Stimulated activated CD4-positive, alpha-beta T cell treated with anti-CD3 and anti-CD28 coated beads, Interleukin-2, amount 100 ng/mL, for 4 hours (primary cell): ENCODE results near the gene UFD1.

Source experiments
- DNase-seq: peaks from one replicate; pipeline ENCODE4 v3.0.0-alpha.2; 2020; ENCODE audit warnings: low read depth

Gene UFD1

DNA sequence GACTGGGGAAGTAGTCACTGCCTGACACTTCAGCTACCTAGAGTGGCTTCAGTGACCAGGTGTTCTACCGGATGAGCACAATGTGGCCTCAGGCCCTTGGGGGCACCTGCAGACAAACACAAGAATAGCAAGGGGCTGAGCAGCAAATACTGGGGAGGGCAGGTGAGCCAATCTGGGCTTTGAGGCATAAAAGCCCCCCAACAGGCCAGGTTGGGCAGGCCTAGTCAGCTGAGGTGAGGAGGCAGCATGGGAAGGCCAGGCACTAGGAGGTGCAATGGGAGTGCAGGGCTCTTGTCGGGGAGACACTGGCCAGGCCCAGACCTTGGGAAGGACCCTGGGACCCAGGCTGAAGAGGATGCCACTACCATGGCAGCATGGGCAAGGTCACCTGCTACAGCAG, 9.0 kb downstream of the UFD1 start:
- DNase-seq = no peak

DNA sequence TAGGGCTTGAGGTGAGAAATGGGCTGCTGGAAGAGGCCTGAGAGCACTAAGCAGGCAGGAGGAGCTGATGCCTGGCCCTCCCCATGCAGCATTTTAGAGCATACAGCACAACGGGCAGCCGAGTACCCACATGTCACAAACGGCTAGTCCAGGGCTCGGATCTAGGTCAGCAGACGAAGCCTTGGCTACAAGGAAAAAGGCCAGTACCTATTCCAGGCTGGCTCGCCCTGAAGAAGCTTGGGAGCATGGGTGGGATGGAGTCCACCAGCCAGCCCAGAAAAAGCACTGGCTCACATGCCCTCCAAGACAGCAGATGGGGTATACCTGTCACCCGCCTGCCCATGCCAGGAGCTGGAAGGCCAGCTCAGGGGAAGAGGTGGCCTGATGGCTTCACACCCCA, 9.6 kb downstream of the UFD1 start:
- no peak for DNase-seq

DNA sequence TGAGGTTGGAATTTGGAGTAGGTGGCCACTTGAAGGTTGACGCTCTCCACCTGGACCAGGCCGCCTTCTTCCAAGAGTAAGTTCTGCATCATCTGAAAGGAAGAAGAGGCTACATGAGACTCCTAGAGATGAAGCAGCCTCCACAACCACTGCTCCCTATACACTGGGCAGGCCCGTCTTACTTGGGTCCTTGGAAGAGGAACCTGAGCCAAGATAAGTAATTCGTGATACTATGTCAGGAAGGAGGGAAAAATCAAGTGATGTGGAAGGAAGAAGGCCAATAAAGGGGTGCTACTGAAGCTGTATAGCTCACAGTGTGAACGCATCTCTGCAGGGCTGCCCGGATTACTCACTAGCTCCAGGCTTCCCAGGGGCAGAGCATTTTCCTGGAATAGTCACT, 11.1 kb downstream of the UFD1 start:
- no peak for DNase-seq

DNA sequence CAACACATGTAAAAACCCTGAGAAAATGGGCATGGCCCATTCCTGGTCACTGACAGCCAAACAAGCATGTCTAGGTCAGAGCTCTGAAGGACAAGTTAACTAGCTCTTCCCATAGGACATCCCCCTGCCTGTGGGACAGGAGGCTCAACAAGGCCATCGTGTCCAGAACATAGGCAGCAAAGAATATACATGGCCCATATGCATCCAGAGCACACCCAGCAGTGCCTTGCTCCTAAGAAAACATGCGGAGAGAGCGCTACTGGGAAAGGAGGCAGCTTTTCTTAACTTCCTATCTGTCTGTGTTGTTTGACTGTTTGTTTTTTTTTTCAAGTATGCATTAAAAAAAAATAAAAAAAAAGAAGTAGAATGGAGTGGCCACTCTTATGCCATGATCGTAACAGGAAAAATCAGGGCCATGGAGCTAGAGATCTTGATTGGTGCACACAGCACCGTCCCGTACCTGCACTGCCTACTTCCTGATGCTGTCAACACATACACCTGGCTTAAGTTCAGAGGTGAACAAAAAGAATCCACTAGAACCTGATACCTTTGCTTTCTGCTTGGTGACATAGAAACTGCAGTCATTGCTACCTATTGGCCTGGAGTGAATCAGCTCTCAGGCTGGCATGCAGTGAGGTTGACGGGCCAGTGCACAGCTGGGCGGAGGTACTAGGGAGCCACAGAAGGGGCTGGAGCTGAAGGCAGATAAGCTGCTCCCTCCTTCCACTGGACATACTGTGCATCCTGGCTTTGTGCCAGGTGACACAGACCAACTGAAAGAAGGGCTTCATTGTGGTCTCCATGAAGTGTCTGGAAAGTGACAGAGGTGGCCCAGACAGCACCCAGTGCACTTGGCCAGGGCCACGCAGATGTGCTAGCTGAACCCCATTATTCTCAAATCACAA, 11.9 kb downstream of the UFD1 start:
- DNase-seq = no peak

DNA sequence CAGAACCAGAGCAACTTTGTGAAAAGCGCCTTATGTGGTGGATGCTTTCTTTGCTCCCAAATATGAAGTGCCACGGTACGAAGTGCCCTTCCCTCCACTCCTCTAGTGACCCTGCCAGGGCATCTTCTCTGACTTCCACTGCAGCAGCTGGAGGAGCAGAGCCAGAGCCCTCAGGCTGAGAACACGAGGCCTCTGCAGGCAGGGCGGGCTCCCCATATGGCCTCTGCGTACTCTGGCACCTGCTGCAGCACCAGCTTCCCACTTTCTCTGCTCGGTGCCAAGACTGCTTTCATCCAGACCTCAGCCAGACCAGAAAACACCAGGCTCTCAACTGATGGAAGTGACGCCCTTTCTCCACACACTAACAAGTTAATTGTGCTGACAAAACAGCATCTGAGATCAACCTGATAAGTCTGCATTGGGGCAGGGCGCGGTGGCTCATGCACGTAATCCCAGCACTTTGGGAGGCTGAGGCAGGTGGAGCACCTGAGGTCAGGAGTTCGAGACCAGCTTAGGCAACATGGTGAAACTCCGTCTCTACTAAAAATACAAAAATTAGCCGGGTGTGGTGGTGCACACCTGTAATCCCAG, 12.8 kb downstream of the UFD1 start:
- DNase-seq = no peak

DNA sequence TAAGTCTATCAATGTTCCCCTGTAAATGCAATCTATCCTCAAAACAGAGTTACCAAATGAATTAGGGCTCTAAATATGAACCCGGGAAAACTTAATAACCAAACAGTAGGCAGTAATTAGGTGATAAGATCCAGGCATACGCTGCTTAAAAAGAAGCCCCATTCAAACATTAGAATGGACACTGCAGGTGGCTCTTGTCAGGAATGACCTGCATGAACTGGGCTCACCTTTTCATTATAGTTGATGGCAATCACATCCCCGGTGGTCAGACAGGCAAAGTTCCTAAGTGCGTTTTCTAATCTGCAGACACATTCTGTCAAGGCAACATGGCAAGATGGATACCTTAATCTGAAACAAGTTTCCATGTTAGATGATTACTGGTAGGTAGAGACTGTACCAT, 14.0 kb downstream of the UFD1 start:
- no peak for DNase-seq

DNA sequence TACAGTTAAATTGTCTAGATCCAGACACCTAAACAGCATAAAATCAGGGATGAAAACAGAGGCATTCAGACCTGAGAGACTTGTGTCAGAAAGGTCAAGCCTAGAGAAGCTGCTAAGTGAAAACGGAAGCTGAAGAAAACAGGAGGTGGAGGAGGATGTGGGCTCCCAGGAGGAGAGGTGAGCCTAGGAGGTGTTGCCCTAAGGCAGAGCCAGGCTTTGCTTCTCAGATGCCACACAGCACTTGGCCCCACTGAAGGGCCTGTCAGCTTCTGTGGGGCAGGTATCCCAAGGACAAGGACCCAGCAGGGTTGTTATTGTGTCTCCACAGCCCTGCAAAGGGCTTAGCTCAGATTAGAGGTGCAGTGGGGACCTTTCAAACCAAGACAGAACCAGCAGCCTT, 14.4 kb downstream of the UFD1 start:
- DNase-seq = no peak

DNA sequence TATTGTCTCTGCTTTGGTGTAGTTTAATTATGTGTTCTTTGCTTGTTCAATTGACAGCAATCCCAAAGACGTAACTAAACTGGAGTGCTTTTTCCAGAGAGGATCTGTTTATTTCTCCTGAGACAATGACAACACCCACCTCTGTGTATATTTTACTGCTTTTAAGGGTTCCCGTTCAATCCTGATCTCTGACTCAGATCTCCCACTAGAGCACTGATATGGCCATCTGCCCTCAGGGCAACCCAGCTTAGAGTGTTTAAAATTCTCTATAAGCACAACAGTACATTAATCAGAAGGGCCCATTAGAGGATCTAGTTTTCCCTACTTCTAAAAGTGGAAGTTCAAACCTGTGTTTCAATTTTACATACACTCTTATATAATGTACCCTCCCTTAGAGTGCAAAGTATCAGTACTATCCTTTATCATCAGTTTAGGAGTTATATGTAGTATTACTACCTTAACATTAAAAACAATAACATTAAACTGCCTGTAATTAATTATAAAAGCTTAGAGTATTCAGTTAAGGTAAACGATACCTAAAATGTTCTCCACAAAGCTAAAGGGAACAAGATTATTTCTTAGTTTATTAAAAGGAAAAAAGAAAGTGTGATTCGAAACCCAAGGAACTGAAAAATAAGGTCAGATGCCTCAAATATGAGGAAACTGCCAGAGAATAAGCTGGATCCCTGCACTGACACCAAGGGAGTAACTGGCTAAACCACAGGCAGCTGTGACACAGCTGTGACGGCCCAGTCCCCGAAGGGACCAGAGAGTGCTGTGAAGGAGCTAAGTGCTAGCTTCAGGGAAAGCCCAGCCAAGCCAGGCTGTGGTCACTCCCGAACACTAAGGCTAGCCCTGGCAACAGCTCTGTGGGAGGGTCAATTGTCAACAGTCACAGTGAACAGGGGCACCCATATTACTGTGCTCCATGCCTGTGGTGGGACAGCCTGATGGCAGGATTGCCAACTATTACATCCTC, 15.2 kb downstream of the UFD1 start:
- no peak for DNase-seq

DNA sequence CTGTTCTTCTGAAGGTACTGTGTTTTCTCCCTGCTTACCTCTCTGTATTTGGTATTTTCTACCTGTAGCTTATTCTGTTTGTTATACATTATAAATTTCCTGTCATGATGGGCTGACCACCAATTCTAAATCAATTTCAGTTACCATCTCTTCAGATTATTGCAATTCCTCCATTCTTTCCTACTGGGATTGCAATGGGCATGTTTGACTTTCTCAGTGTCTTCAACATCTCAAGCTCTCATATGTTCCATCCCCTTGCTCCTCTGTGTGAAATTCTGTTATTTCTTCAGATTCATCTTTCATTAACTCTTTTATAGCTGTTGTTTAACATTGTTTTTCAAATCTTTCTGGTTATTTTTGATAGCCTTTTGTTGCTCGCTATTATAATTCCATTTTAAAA, 16.0 kb downstream of the UFD1 start:
- no peak for DNase-seq

DNA sequence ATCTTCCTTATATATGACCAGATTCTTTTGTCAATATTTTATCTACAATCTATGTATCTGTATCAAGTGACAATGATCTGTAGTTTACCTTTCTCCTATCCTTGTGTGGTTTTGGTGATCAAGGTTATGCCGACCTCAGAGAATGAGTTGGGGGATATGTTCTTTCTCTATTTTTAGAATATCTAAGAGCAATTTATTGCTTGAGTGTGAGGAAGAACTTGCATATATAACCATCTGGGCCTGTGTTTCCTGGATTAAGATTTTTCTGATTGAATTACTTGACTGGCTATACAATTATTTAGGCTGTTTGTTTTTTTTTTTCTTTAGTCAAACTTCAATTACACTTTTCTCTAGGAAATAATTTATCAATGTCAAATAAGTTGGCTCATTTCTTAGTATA, 17.5 kb downstream of the UFD1 start:
- no peak for DNase-seq

DNA sequence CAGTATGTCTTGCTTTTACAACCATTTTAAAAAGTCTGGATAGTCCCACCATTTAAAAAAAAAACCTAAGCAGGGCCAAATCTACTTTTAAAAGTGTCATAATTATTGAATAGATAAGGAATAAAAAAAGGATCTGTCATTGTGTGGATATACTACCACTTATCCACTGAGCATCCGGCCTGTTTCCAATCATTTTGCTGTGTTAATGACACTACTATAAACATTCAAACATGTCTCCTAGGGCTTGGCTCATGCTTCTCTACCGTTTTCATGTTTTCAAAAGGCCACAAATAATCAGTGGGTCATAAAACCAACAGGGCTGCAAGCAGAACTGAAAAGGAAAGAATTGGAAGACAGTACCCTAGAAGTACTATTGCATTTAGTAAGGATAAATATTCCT, 19.0 kb downstream of the UFD1 start:
- no peak for DNase-seq

DNA sequence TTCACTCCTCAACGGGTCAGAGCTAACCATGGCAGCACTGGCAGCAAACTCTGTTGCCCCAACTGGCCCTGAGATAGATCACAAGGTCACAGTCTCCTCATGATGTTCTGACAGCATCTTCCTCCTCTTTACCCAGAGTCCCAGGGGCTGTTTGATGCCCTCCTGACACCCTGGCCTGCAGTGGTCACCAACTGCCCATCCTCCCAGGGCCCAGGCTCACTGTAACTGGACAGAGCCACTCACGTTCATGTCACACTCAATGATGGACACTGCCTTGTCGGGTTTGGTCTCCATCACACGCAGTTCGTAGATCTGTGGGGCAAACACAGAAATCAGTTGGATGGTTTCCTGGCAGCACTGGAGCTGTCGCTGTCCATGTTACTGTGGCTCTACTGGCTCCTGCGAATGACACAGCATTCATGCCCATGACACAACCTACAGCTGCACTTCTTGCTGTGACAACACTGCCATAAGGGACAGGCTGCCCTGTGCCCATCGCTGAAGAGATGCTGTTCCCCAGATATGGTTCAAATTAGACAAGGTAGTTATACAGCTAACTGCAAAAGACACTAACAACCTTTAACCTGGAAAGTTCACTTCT, 21.1 kb downstream of the UFD1 start:
- DNase-seq = no peak

DNA sequence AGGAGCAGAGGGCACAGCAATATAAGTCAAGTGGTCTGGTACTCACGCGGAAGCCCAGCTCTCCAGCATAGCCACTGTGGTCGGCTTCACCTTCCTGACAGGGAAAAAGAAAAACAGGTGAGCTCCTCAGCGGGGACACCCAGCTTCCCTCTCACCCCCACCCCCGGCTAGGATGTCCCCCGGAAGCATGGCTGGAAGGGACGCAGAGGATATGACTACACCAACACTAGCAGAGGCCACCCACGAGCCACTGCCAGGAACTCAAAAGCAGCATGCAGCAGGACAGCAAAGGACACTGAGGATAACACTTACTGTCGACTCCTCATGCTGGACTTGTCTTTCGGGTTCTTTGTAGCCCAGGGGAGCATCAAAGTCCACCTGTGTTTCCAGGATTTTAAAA, 22.5 kb downstream of the UFD1 start:
- no peak for DNase-seq

DNA sequence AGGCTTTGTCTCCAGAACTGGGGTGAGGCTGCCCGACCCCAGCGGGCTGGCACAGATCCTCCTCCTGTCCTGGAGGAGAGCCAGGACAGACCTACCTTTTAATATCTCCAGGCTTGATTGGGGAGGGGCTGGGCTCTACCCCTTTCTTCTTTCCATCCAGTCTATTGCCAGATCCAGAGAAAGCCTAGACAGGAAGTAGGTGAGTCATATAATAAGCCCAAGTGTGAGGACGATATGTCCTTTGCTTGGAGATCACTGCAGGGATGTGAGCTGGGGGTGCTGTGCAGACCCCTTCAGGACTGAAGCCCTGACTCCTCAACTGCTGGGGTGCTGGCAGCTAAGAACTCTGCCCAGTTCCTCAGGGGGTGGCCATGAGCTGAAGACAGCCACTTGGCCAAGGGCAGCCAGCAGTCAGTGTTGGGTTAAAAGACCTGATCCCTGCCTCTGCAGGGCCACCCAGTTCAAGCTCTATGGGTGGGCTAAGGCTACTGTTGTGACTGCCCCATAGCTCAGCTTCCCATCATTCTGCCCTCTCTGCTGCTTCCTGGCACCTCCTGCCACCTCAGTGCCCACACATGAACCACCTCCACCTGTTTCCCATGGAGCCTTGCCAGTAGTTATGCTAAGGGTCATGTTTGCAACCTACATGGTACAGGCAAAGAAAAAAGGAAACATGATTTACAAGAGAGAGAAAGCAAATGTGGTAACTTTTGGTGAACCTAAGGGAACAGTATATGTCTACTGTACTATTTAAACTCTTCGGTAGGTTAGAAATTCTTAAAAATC, 23.2 kb downstream of the UFD1 start:
- no peak for DNase-seq

DNA sequence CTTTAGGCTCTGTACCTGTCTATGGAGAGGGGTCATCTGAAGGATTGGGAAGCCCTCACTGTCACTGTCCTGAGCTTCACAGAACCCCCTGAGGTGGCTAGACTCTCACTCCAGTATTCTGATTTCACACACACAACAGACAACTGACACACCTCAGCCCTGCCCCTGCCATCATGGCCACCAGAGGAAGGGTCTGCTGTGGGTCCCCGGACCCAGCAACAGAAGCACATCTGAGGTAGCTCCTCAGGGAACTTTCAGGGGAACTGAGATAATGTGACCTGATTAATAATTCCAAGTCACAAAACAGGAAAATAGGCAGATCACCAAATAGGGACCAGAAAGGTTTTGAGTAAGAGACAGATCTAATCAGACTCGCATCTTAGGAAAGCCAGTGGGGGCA, 24.0 kb downstream of the UFD1 start:
- no peak for DNase-seq

DNA sequence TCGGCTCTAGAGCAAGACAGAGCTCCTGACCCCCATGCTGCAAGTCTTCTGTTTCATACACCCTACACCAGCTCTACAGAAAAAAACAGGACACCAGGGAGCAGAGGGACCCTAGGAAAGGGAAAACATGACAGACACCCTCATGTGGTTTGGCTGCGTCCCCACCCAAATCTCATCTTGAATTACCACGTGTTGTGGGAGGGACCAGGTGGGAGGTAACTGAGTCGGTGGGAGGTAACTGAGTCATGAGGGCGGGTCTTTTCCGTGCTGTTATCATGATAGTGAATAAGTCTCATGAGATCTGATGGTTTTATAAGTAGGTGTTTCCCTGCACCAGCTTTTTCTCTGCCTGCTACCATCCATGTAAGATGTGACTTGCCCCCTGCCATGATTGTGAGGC, 24.8 kb downstream of the UFD1 start:
- DNase-seq = peak; percentile 21

DNA sequence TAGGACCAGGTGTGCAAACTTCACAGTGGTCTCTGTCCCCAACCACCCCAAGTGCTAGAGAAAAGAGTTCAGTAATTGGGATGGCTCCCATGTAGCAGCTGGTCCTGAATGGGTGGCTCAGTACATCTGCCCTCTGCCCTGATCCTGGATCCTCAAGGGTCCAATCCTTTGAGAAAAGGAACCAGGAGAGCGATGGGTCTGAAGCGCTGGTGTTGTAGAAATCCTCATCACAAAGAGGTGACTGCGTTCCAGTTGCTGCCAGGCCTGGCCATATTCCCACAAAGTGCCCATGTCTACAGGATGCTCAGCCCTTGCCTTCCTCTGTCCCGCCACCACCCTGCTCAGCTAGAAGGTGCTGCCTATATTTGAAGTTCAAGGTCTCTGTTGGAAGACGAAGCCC, 25.3 kb downstream of the UFD1 start:
- DNase-seq = no peak

DNA sequence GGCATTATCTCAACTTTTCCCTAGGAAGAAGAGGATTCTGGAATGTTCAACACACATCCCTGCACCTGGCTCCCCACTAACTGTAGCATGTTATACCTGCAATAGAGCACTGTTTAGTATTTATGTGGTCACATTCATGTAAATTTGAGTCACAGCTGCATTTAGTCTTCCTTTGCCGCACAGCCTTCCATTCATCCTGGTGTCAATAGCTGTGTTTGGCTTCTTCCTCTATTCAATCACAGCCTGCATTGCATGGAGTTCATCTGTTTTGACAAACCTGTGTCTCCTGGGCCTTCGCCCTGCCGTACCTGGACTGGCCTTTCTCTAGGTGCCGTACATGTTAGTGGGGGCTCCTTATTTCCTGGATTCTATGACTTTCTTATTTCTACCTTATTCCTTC, 27.4 kb downstream of the UFD1 start:
- DNase-seq = no peak

DNA sequence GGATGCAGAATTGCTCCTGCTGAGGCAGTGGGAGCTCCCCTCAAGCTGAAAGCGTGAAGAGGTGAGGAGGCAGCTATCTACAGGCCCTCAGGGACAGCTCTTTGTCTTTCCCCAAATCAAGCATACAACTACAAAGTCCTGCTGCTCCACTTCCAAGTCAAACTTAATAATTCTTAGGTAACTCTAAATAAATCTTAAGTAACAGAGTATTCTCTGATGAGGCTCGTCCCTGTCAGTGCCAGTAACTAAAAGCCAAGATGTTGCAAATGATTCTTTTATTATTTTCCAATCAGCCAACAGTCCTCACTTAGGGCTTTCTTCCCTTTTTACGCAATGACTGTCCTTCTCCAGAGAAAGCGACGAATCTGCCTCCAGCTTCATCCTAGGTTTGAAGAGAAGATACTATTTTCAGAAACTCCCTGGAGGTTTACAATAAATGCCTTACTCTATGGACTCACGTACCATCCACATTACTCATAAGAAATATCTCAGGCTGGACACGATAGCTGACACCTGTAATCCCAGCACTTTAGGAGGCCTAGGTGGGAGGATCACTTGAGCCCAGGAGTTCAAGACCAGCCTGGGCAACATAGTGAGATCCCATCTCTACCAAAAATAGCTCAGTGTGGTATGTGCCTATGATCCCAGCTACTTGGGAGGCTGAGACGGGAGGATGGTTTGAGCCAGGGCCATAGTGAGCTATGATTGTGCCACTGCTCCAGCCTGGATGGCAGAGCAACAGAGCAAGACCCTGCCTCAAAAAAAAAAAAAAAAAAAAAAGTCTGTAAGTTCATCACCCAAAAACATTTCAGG, 28.4 kb downstream of the UFD1 start:
- DNase-seq = no peak

DNA sequence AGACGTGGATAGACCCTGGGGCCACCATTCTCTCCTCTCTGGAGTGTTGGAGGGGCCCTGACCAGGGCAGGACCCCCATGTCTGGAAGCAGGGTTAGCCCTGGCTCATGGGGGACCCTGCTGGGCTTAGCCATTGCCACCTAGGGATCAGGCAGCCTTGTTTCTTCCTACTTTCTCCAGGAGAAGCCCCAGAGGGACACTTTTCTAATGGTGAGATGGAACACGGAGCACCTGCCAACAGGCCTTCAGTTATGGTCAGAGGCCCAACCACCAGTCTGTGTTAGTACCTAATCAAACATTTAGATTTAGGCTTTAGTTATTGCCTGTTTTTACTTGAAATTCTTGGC, 29.6 kb downstream of the UFD1 start:
- no peak for DNase-seq
